Activated T-helper 2 cell treated with anti-CD3 and anti-CD28 coated beads, Interferon-gamma antibody, Interleukin-2, Interleukin-4, amounts not matched to agents 10 μg/mL and 5 μg/mL and 100 μg/mL, durations not matched to agents 14 hours and 24 hours and 36 hours (primary cell): ENCODE measurements around the gene PHYKPL. TPM values are rescaled to one million over a fixed set of nuclear protein-coding genes. Genes with fewer than 3 reads are reported as not detected.
"Not testable (repeated sequence)": the region's sequence is repeated elsewhere in the genome, so short reads cannot be mapped to it uniquely, and the experiment has no call there.

ENCODE experiments used
- DNase-seq: peaks from one replicate; pipeline ENCODE4 v3.0.0; 2021; ENCODE audit warnings: low spot score
- H3K27ac Mint-ChIP-seq: one replicate; pipeline ENCODE4 v1.8.0; 2021; ENCODE audit warnings: mixed read lengths
- H3K27me3 Mint-ChIP-seq: one replicate; pipeline ENCODE4 v1.8.0; 2021; ENCODE audit warnings: low read depth, mixed read lengths
- H3K36me3 Mint-ChIP-seq: one replicate; pipeline ENCODE4 v1.8.0; 2021; ENCODE audit warnings: low read depth, mixed read lengths
- H3K4me1 Mint-ChIP-seq: one replicate; pipeline ENCODE4 v1.8.0; 2021; ENCODE audit warnings: low read depth, mixed read lengths
- H3K4me3 Mint-ChIP-seq: one replicate; pipeline ENCODE4 v1.8.0; 2021; ENCODE audit warnings: low read depth, mild to moderate bottlenecking, moderate library complexity, mixed read lengths
- H3K9me3 Mint-ChIP-seq: one replicate; pipeline ENCODE4 v1.8.0; 2021; ENCODE audit warnings: mixed read lengths
- intact Hi-C: fragments of 100-400 bp; cut with micrococcal nuclease; formaldehyde crosslinking; loops from one replicate; pipeline ENCODE4 v1.15.1; 2023
- total RNA-seq: library from RNA; stranded (reverse); gene quantifications from 2 replicates; pipeline ENCODE4 v1.2.3, GENCODE V29; 2022

PHYKPL gene
- total RNA-seq, 1 donor from 2014 or later, result 87.4 TPM

DNA sequence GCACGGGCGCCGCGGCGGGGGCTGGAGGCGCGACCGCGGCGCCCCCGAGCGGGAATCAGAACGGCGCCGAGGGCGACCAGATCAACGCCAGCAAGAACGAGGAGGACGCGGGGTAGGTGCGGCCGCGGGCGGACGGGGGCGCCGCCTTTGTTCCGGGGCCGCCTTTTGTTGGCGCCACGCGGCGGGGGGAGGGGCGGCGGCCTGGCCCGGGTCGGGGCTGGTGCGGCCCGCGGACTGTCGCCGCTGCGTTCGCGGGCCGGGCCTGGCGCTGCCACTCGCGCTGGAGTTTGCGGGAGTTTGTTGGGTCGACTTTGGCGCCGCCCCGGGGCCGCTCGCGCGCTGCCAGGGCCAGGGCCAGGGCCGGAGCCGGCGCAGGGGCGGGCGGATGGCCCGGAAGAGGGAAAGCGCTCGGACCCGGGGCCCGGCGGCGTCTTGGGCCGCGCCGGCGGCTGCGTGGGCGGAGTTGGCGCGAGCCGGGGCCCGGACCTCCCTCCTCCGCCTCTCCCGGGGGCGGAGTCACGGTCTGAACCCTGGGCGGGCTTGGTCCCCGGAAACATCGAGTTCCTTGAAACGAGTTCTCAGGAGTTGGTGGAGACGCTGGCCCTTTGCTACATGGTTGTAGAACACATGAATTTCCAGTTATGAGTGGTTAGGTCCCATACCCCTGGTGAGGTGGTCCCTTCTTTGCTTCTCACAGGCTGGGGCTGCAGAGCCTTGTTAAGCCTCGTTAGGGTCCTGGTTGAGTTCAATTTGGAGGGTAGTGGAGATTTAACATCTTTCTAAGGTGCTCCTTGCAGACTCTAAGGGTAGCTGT, 27.5 kb downstream of the PHYKPL start:
- H3K9me3 Mint-ChIP-seq, result no peaks in the 10 kb centered on the region
- H3K4me1 Mint-ChIP-seq, result peaks cover 26% of the 10 kb centered on the region
- intact Hi-C loops, result loop anchor here (2.0 to 10.0 kb wide), 4 partner anchors 28 to 1200 kb away; partner anchors contain the start of genes PHYKPL, TMED9 and UIMC1
- peak; percentile 73 for DNase-seq
- H3K27me3 Mint-ChIP-seq, result peaks cover 2% of the 10 kb centered on the region
- peak overlapping the region; percentile 95 for H3K4me3 Mint-ChIP-seq
- peak overlapping the region; percentile 48 for H3K27ac Mint-ChIP-seq
- peaks cover 53% of the 10 kb centered on the region for H3K36me3 Mint-ChIP-seq

DNA sequence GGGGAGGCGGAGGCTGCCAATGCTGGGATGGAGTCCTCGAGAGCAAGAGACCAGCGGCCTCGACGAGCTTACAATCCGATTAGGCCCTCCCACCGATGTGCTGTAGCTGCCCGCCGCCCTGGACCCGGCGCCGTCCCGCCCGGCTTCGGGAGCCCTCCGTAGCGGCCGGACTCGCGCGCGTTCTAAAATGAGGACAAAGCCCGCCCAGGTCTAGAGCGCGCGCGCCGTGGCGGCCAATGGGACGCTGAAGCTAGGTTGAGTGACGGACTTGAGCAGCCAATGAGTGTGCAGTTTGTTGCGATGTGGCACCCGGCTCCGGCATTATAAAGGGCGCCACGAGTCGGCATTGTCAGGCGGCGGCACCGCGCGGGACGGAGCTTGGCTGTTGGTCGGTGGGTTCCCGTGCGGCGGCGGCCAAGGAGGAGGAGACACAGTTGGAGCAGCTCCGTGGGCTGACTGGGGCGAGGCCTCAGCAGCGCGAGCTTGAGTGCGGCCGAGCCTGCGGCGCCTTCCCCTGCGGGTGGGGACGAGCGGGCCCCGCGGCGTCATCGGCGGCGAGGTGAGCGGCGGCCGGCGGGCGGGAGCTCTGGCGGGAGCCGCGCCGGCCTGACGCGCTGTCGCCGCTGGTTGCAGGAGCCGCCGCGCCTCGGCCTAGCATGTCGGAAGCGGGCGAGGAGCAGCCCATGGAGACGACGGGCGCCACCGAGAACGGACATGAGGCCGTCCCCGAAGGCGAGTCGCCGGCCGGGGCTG, 28.2 kb downstream of the PHYKPL start, which contains the start of gene HNRNPAB:
TSS of gene HNRNPAB (plus strand) at position 352 of the 753 bp plus-strand sequence. CDS start at position 657, 305 bp downstream.
- peaks cover 45% of the 10 kb centered on the region for H3K36me3 Mint-ChIP-seq
- H3K9me3 Mint-ChIP-seq, result no peaks in the 10 kb centered on the region
- peaks cover 23% of the 10 kb centered on the region for H3K4me1 Mint-ChIP-seq
- H3K27me3 Mint-ChIP-seq, result peaks cover 2% of the 10 kb centered on the region
- H3K4me3 Mint-ChIP-seq, result peak within 1 kb of the TSS; percentile 95
- intact Hi-C loops, result loop anchor here (2.0 to 10.0 kb wide), 4 partner anchors 28 to 1200 kb away; partner anchors contain the start of genes PHYKPL, TMED9 and UIMC1
- peak; percentile 94 for DNase-seq
- H3K27ac Mint-ChIP-seq, result peak within 1 kb of the TSS; percentile 98

DNA sequence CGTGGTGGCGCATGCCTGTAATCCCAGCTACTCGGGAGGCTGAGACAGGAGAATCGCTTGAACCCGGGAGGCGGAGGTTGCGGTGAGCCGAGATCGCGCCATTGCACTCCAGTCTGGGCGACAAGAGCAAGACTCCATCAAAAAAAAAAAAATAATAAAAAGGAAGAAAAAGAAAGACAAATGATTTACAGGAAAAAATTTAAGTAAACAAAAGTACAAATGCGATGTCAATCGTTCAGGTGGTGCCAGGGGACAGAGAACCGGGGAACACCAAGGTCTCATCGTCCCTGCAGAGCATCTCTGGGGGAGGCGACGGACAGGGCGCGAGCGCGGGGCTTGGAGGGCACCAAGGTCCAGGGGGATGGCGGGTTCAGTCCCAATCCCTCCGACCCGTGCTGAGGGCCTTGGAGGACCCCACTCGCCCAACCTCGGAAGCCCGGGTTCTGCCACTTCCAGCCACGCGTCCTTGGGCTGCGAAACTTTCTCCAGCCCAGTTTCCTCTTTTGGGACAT, 28.9 kb downstream of the PHYKPL start:
- Mint-ChIP-seq H3K27me3 (peaks cover 2% of the 10 kb centered on the region), H3K27ac (peak overlapping the region; percentile 98), H3K4me3 (peak overlapping the region; percentile 95), H3K9me3 (no peaks in the 10 kb centered on the region), H3K36me3 (peaks cover 38% of the 10 kb centered on the region), H3K4me1 (peaks cover 20% of the 10 kb centered on the region)
- DNase-seq, result no peak
- intact Hi-C loops, result loop anchor here (2.0 to 10.0 kb wide), 4 partner anchors 29 to 1199 kb away; partner anchors contain the start of genes PHYKPL, TMED9 and UIMC1

- DNase-seq, result no peak
- peaks cover 14% of the 10 kb centered on the region for H3K4me1 Mint-ChIP-seq
- H3K27ac Mint-ChIP-seq, result no peak overlapping the region
- H3K27me3 Mint-ChIP-seq, result peaks cover 2% of the 10 kb centered on the region
- intact Hi-C loops, result loop anchor here (10.0 kb wide), 2 partner anchors 608 to 1198 kb away; partner anchors contain the start of genes TMED9 and UIMC1
- H3K4me3 Mint-ChIP-seq, result peak overlapping the region; percentile 67
- peaks cover 28% of the 10 kb centered on the region for H3K36me3 Mint-ChIP-seq
- H3K9me3 Mint-ChIP-seq, result no peaks in the 10 kb centered on the region
Measured at GRCh38 chr5:178202541-178202940, 30.1 kb downstream of the PHYKPL start.

- intact Hi-C loops, result loop anchor here (10.0 kb wide), 2 partner anchors 607 to 1197 kb away; partner anchors contain the start of genes TMED9 and UIMC1
- Mint-ChIP-seq H3K36me3 (peaks cover 21% of the 10 kb centered on the region), H3K27ac (no peak overlapping the region)
Measured at GRCh38 chr5:178201927-178202235, 30.7 kb downstream of the PHYKPL start.

DNA sequence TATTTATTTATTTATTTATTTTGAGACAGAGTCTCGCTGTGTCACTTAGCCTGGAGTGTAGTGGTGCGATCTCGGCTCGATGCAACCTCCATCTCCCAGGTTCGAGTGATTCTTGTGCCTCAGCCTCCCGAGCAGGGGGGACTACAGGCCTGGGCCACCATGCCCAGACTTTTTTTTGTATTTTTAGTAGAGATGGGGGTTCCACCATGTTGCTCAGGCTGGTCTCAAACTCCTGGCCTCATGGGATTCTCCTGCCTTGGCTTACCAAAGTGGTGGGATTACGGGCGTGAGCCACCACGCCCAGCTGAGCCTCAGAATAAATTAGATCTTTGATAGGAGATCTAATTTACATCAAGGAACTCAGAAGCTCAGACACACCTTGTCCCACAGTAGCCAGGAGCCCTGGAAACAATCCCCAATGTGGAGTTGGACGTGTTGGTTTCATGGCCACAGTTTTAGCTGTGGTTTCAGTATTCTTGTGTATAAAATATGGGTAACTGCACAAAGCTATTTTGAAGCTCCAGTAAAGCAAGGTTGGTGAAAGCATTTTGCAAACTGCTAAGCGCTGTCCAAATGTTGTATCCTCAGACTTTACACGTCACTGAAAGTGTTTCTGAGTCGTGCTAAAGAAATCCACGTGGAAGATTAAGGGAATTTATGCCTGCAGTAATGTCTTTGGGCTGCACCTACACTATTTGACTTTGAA, 31.2 kb downstream of the PHYKPL start:
- H3K4me1 Mint-ChIP-seq, result peaks cover 6% of the 10 kb centered on the region
- no peak overlapping the region for H3K4me3 Mint-ChIP-seq
- no peak overlapping the region for H3K27ac Mint-ChIP-seq
- no peaks in the 10 kb centered on the region for H3K9me3 Mint-ChIP-seq
- intact Hi-C loops, result loop anchor here (10.0 kb wide), 2 partner anchors 607 to 1197 kb away; partner anchors contain the start of genes TMED9 and UIMC1
- peaks cover 2% of the 10 kb centered on the region for H3K27me3 Mint-ChIP-seq
- H3K36me3 Mint-ChIP-seq, result peaks cover 16% of the 10 kb centered on the region
- DNase-seq, result no peak

More at GRCh38 chr5:178201927-178202235, 30.7 kb downstream of the PHYKPL start:
- H3K4me3 Mint-ChIP-seq, result no peak overlapping the region
- peaks cover 10% of the 10 kb centered on the region for H3K4me1 Mint-ChIP-seq
- DNase-seq, result no peak
- H3K9me3 Mint-ChIP-seq, result no peaks in the 10 kb centered on the region
- H3K27me3 Mint-ChIP-seq, result peaks cover 2% of the 10 kb centered on the region

DNA sequence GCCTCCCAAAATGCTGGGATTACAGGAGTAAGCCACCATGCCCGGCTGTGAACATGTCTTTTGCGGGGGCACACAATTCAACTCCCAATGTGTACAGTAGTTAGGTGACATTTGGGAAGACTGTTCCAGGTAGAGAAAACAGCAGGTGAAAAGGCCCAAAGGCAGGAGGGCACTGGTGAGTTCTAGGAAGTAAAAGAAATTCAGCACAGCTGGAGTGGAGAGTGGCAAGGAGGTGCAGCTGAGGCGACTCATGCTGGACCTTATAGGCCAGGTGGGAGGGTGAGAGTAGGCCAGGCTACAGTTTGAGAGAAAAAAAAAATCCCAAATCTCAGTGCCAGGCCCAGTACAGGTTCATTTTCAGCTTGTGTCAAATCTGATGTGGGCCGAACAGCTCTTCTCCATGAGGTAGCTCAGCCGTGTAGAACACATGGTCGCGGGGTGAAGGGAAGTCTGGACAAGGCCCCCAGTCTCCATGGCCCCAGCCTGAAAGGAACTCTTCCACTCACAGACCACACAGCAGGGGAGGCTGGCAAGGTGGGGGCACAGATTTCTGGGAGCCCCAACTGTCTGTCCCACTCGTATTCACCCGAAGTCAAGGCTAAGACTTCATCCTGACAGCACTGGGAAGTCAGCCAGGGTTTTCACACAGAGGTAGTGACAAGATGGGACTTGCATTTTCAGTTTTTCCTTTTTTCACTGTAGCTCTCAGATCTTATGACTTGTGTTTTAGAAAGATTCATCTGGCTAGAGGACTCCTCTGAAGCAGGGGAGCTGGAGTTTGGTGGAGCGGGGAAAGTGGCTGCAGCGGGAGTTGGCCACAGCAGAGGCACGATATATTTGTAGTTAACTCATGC, 32.8 kb downstream of the PHYKPL start:
- Mint-ChIP-seq H3K36me3 (peaks cover 4% of the 10 kb centered on the region), H3K27ac (no peak overlapping the region), H3K4me1 (no peaks in the 10 kb centered on the region), H3K4me3 (no peak overlapping the region), H3K27me3 (peaks cover 5% of the 10 kb centered on the region), H3K9me3 (no peaks in the 10 kb centered on the region)
- intact Hi-C loops, result loop anchor here (10.0 kb wide), 2 partner anchors 605 to 1195 kb away; partner anchors contain the start of genes TMED9 and UIMC1
- DNase-seq, result no peak

- Mint-ChIP-seq H3K27ac (no peak overlapping the region), H3K4me3 (no peak overlapping the region), H3K27me3 (peaks cover 7% of the 10 kb centered on the region), H3K4me1 (peaks cover 3% of the 10 kb centered on the region), H3K36me3 (no peaks in the 10 kb centered on the region), H3K9me3 (no peaks in the 10 kb centered on the region)
- intact Hi-C loops, result no loop called here
- DNase-seq, result no peak
Measured at GRCh38 chr5:178198706-178199105, 33.9 kb downstream of the PHYKPL start.

DNA sequence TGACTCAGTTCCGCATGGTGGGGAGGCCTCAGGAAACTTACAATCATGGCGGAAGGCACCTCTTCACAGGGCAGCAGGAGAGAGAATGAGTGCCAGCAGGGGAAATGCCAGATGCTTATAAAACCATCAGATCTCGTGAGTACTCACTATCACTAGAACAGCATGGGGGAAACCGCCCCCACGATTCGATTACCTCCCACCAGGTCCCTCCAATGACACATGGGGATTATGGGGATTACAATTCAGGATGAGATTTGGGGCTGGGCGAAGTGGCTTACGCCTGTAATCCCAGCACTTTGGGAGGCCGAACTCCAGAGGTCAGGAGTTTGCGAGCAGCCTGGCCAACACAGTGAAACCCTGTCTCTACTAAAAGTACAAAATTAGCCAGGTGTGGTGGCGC, 34.5 kb downstream of the PHYKPL start:
- DNase-seq, H3K9me3 Mint-ChIP-seq, H3K4me3 Mint-ChIP-seq, H3K27ac Mint-ChIP-seq, H3K36me3 Mint-ChIP-seq, H3K4me1 Mint-ChIP-seq, intact Hi-C loops: not testable (repeated sequence)
- H3K27me3 Mint-ChIP-seq, result peaks cover 12% of the 10 kb centered on the region

DNA sequence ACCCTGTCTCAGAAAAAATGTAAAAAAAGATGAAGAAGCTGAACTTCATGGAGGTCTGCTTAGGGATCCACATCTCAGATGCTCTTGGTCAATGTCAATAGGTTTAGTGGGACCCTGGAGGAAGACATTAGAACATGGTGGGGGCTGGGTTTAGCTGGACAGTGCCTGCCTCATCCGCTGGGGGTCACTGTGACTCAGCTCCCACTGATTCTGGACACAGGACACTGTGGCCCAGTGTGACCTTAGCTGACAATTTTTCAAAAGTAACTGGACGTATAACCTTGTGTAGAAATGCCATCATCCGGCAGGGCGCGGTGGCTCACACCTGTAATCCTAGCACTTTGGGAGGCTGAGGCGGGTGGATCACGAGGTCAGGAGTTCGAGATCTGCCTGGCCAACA, 35.6 kb downstream of the PHYKPL start:
- Mint-ChIP-seq H3K4me3 (no peak overlapping the region), H3K4me1 (peaks cover 7% of the 10 kb centered on the region), H3K27ac (no peak overlapping the region), H3K36me3 (no peaks in the 10 kb centered on the region), H3K9me3 (no peaks in the 10 kb centered on the region), H3K27me3 (peaks cover 18% of the 10 kb centered on the region)
- intact Hi-C loops, result no loop called here
- DNase-seq, result no peak

GRCh38 chr5:178196281-178196812, 36.3 kb downstream of the PHYKPL start:
- Mint-ChIP-seq H3K4me1 (peaks cover 7% of the 10 kb centered on the region), H3K9me3 (no peaks in the 10 kb centered on the region), H3K27me3 (peaks cover 18% of the 10 kb centered on the region), H3K27ac (no peak overlapping the region), H3K36me3 (no peaks in the 10 kb centered on the region), H3K4me3 (no peak overlapping the region)
- no peak for DNase-seq
- intact Hi-C loops, result no loop called here
